Osteoblast (primary cell): ENCODE data around the gene SLC6A5. TPM values are rescaled to one million over a fixed set of nuclear protein-coding genes. Genes with fewer than 3 reads are reported as not detected.

Experiments used
- DNase-seq: peaks from one replicate; pipeline ENCODE4 v3.0.0; 2011; ENCODE audit warnings: low spot score, mixed read lengths; ENCODE audit not compliant: insufficient read length; ENCODE audit errors: missing footprints
- H2AFZ ChIP-seq: 2 replicates; pipeline ENCODE4 v1.6.0; 2011; ENCODE audit warnings: mild to moderate bottlenecking, low read length
- H3K27ac ChIP-seq: 2 replicates; pipeline ENCODE4 v1.5.1; 2011; ENCODE audit warnings: mild to moderate bottlenecking, low read depth, low read length, moderate library complexity
- H3K27me3 ChIP-seq: 2 replicates; pipeline ENCODE4 v1.6.0; 2012; ENCODE audit warnings: mild to moderate bottlenecking, control low read depth, inconsistent platforms, low read length, moderate library complexity; ENCODE audit not compliant: insufficient read depth
- H3K36me3 ChIP-seq: 2 replicates; pipeline ENCODE4 v1.5.1; 2011; ENCODE audit warnings: mild to moderate bottlenecking, low read length, control low read depth, moderate library complexity; ENCODE audit not compliant: insufficient read depth
- H3K4me1 ChIP-seq: 2 replicates; pipeline ENCODE4 v1.5.1; 2011; ENCODE audit warnings: mild to moderate bottlenecking, low read length, control low read depth, moderate library complexity; ENCODE audit not compliant: insufficient read depth
- H3K4me2 ChIP-seq: 2 replicates; pipeline ENCODE4 v1.6.0; 2011; ENCODE audit warnings: mild to moderate bottlenecking, low read length; ENCODE audit not compliant: insufficient read depth
- H3K4me3 ChIP-seq: fragments of 200-600 bp; sonication (generic); 3 replicates; pipeline ENCODE4 v1.5.1; 2012; ENCODE audit warnings: mild to moderate bottlenecking, low read length, inconsistent platforms; ENCODE audit not compliant: insufficient read depth
- H3K79me2 ChIP-seq: 2 replicates; pipeline ENCODE4 v1.6.0; 2012; ENCODE audit warnings: mild to moderate bottlenecking, low read length, control low read depth, inconsistent platforms; ENCODE audit not compliant: insufficient read depth
- H3K9me3 ChIP-seq: 2 replicates; pipeline ENCODE4 v1.5.1; 2011; ENCODE audit warnings: low read depth, low read length, control low read depth
- H4K20me1 ChIP-seq: 2 replicates; pipeline ENCODE4 v1.6.0; 2012; ENCODE audit warnings: mild to moderate bottlenecking, low read length, control low read depth; ENCODE audit not compliant: insufficient read depth
- CTCF ChIP-seq: IDR thresholded peaks from 2 replicates; pipeline ENCODE4 v1.5.1; 2011; ENCODE audit warnings: mild to moderate bottlenecking, low read depth, low read length, moderate library complexity; ENCODE audit errors: extremely low read depth
- total RNA-seq: library from RNA; depleted of rRNA; stranded (reverse); fragments of >200 nt; gene quantifications from 2 replicates; pipeline ENCODE4 v1.2.3, GENCODE V29; 2012

The SLC6A5 gene
- total RNA-seq, 1 donor, result not detected

DNA sequence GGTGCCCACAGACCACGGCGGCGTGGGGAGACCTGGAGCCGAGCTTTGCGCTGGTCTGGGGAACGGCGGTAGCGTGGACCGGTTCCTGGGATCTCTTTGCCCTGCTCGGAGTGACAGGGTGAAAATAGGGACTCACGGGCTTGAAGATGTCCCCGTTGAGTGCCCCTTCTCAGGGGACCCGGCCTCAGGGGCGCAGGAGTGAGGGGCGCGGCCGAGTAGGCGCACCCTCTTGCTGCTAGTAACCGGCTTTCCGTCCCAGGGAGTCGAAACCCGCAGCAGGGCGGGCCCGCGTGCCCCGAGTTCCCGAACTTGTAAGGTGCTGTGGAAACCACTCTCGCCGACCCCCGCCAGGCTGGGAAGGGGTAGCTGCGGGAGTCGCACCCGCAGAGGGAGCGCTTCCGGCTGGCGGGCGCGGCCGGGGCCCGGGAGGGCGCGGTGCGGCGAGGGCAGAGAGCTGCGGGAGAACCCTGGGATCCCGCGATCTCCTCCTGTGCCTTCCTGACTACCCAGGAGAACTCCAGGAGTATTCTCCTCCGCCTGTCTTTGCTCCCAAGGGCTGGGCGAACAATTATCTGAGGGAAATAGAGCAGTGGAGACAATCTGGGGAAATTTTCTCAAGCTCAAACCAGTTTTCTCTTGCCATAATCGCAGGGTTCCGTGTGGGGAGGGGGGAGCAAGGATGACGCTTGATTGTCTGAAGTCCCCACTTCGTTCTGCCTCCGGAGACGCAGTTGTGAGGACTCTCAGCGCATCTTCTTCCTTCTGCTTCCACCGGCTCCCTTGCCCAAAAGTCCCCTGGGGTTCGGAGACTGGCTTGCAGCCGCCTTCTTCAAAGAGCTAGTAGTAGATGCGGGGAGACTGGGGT is 70.6 kb downstream of the SLC6A5 start:
- Histone ChIP-seq H3K79me2 (no peaks in the 10 kb centered on the region), H4K20me1 (no peaks in the 10 kb centered on the region), H3K9me3 (no peaks in the 10 kb centered on the region), H3K27ac (no peak overlapping the region), H3K4me1 (no peaks in the 10 kb centered on the region), H3K36me3 (no peaks in the 10 kb centered on the region), H3K4me2 (no peak overlapping the region), H2AFZ (no peak overlapping the region), H3K4me3 (no peak overlapping the region), H3K27me3 (peaks cover 44% of the 10 kb centered on the region)
- no peak for TF ChIP-seq CTCF
- DNase-seq, result peak; percentile 80

- Histone ChIP-seq H3K4me3 (no peak overlapping the region), H3K27ac (no peak overlapping the region), H3K9me3 (no peaks in the 10 kb centered on the region), H3K79me2 (no peaks in the 10 kb centered on the region), H3K4me1 (no peaks in the 10 kb centered on the region), H3K36me3 (no peaks in the 10 kb centered on the region), H4K20me1 (no peaks in the 10 kb centered on the region), H2AFZ (no peak overlapping the region), H3K27me3 (peaks cover 44% of the 10 kb centered on the region), H3K4me2 (no peak overlapping the region)
- no peak for DNase-seq
- no peak for TF ChIP-seq CTCF
Observed at GRCh38 chr11:20670932-20671403, 71.6 kb downstream of the SLC6A5 start.

DNA sequence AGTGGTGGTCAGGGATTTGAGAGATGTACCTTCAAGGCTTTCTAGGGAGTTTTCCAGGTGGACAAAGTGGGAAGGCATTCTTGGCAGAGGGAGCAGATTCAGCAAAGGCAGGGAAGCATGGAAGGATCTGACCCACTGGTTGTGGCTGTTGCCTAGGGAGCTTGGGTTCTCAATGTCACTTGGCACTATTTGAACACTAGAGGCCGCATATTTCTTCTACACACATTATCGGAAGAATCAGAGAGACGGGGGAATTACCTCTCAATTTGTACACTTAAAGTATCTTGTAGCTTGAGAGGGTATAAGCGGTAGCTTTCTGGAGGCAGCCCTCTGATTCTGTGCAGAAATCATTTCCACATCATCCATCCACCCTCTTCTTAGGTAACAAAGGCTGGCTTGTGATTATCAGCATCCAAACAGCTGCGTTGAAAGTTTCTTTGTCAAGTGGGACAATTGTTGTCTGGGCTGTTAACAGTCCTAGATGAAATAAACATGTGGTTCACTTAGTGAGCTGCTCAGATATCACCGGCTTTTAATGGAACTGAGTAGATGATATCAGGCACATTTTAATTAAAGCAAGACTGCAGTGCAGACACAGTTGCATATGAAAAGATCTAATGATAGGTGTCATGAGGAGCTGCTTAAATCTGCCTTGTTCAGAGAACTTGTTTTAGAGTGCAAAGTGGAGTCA is 72.6 kb downstream of the SLC6A5 start:
- Histone ChIP-seq H3K4me3 (no peak overlapping the region), H3K79me2 (no peaks in the 10 kb centered on the region), H3K27me3 (peaks cover 44% of the 10 kb centered on the region), H3K4me2 (no peak overlapping the region), H3K36me3 (no peaks in the 10 kb centered on the region), H2AFZ (no peak overlapping the region), H3K27ac (no peak overlapping the region), H3K4me1 (no peaks in the 10 kb centered on the region), H4K20me1 (no peaks in the 10 kb centered on the region), H3K9me3 (no peaks in the 10 kb centered on the region)
- TF ChIP-seq CTCF, result peak; percentile 13
- peak; percentile 80 for DNase-seq

DNA sequence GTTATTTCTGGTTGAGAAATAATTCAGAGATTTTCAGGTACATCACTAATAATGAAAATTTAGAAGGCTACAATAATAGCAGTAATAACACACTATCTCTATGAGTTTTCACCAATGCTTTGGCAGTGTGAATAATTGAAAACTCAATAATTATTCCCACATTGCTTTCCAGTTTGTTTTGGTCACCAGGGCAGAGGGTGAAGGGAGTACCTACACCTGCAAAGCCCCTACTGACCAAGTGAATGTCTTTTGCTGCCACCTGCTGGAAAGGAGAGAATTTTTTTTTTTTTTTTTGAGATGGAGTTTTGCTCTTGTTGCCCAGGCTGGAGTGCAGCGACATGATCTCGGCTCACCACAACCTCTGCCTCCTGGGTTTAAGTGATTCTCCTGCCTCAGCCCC is 73.2 kb downstream of the SLC6A5 start:
- no peak overlapping the region for H2AFZ ChIP-seq
- no peaks in the 10 kb centered on the region for H3K36me3 ChIP-seq
- H3K4me1 ChIP-seq, result no peaks in the 10 kb centered on the region
- H3K79me2 ChIP-seq, result no peaks in the 10 kb centered on the region
- DNase-seq, result no peak
- no peaks in the 10 kb centered on the region for H4K20me1 ChIP-seq
- H3K9me3 ChIP-seq, result no peaks in the 10 kb centered on the region
- no peak overlapping the region for H3K4me2 ChIP-seq
- peaks cover 42% of the 10 kb centered on the region for H3K27me3 ChIP-seq
- H3K4me3 ChIP-seq, result no peak overlapping the region
- TF ChIP-seq CTCF, result peak; percentile 30
- no peak overlapping the region for H3K27ac ChIP-seq
